GM18858 (cell line): ENCODE results near the gene ALDH1L1.

ENCODE experiments used
- ATAC-seq: cut with Tn5 transposase; IDR thresholded peaks from one replicate; pipeline ENCODE4 v1.9.1; 2021; ENCODE audit not compliant: unreplicated experiment

ALDH1L1 gene

DNA sequence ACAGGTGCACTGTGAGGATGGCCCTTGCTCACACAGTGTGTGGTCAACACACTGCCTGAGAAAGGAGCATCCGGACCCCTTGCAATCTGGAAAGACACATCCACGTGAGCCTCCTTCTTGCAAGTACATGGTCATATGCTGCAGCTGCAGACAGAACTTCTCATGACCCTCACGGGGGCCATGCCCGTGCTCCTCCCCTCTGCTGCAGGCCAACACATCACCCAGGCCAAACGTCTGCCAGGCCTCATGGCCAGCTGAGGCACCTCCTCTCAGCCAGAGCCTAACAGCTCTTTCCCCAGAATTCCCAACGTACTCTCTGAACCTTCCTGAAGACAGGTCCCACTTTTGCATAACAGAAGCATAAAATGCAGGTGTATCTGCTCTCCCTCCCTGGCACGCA lies 121.7 kb downstream of the ALDH1L1 start:
- no peak for ATAC-seq

DNA sequence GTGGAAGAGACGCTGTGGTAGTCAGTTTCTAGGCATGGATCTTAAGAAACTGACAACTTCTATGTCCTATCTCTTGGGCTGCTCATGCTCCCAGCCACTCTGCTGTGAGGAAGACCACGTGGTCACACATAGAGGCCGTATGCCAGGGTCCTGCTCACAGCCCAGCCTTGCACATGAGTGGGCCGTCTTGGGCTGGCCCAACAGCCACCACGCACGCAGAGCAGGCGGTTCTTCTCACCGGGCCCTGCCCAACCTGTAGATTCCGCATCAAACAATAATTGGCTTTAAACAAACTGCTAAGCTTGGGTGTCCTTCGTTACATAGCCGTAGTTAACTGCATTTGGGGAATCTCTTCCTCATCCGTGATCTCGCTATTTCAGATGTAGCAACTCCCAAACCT lies 122.5 kb downstream of the ALDH1L1 start:
- no peak for ATAC-seq

DNA sequence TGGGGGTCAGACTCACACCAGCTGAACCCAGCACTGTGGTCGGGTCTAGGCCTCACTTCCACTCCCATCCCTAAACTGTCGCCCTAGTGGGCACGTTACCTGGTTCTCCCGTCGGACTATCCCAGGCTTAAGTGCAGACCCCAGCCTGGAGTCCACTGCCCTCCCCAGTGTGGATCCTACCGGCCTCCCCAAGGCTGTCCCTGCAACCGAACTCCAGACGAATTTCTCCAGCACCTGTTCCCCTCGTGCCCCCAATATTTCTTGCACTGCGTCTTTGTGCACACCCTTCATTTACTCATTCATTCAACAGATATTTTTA lies 122.9 kb downstream of the ALDH1L1 start:
- no peak for ATAC-seq

DNA sequence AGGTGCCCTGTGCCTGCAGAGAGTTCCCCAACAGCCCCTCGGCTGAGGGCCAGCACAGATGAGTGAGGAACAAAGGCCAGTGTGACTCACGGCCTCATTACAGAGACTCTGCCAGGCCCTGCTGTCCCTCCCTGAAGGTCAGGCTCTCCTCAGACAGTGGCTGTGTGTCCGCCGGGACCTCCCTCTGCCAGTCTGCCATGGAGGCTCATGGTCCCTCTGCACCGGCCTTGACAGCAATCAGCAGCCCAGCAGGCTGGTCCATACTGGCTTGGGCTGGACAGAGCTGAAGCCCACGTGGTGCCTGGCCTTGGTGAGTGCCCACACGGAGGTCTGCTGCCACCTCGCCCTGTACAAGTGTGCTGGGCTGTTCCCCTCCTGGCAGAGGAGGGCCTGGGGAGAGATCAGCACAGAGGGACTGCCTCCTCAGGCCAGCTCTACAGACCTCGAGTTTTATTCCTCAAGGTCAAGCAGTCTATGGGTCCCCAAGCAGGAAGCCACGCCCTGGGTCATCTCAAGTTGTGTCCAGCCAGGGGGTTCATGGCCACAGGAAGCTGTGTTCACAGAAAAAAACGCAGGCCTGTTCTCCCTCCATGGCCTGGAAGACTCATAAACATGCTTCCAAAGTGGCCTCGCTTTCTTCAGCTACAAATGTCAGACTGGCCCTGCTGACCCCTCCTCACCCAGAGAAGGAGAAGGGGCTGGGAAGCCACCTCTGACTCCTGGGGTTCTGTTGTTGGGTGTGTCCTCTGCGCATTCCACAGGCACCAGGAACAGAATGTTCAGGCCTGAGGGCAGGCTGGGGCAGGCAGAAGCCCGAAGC lies 123.5 kb downstream of the ALDH1L1 start:
- no peak for ATAC-seq

DNA sequence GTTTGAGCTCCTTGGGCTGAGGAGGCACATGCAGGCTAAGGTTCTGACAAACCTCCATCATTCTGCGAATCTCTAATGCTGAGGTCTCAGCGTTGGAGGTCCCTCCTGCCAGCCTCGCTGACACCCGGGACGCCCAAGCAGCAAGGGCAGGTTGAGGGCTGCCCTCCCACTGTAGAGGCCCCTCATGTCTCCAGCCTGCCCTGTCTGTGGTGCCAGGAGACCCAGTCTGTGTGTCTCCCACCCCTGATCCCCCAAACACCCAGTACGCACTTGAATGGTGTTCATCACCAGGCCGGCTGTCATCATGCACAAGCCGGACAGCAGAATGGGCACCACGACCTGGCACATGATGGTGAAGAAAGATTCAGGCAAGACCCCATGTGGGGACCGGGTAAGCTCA lies 124.3 kb downstream of the ALDH1L1 start:
- ATAC-seq, result no peak

DNA sequence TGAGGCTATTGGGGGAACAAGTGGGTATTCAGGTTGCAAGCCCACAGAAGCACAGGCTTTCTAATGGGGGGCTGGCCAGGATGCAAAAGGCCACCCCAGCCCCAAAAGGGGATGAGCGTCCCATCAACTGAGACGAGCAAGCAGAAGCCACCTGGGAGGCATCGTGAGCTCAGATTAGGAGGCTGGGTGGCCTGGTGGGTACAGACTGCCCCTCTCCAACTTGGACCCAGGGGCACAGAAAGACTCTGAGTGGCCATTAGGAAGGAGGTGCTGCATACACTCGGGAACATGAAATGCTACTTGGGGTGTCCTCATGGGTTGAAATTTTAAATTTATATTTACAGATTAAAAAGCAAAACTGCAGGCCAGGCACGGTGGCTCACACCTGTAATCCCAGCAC lies 125.5 kb downstream of the ALDH1L1 start:
- ATAC-seq, result no peak

DNA sequence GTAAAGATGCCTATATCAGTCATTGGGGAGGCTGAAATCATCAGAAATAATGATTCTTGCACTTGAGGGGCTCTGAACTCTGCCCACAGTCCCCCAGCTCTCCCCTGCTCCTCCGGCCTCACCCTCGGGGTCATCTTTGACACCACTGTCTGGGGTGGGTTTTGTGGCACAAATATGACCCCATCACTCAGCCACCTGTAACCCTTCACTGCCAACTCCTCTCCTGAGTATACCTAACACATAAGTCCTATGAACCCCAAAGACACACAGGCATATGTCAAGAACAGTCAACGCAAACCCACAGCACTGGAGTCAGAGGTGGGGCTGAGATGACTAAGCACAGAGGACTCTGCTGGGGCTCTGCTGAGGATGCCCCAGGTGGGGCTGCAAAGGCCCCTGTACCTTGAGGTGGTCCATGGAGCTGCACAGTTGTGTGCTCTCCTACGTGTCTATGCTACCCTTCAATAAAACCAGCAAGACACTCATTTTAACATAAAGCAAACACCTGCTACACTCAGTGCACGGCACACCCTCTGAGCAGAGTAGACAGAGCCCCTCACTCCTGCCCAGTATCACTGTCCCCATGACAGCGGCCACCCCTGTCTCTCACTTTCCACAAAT lies 126.3 kb downstream of the ALDH1L1 start:
- ATAC-seq, result no peak
